NCI-H2107 treated with DMSO at 0.1 percent for 48 hours (cell line): ENCODE measurements around the gene PLEKHG3.

Source experiments
- DNase-seq: peaks from one replicate; lab custom pipeline; 2025; ENCODE audit not compliant: unreplicated experiment; lab: John Stamatoyannopoulos, UW

PLEKHG3 gene

GRCh38 chr14:64777461-64777860 is 73.2 kb downstream of the PLEKHG3 start:
- no peak for DNase-seq

- no peak for DNase-seq
These were observed 74.0 kb downstream of the PLEKHG3 start for GRCh38 chr14:64778104-64778754.

GRCh38 chr14:64779472-64779871 is 75.2 kb downstream of the PLEKHG3 start:
- no peak for DNase-seq

GRCh38 chr14:64782196-64782595 is 78.0 kb downstream of the PLEKHG3 start:
- no peak for DNase-seq

- DNase-seq = no peak
These were observed 79.8 kb downstream of the PLEKHG3 start for GRCh38 chr14:64784006-64784405.

- no peak for DNase-seq
These were observed 82.3 kb downstream of the PLEKHG3 start for GRCh38 chr14:64786296-64787149.

GRCh38 chr14:64787619-64788018 is 83.4 kb downstream of the PLEKHG3 start:
- no peak for DNase-seq

- DNase-seq = peak; percentile 46
These were observed 84.5 kb downstream of the PLEKHG3 start for GRCh38 chr14:64788706-64789105.

- DNase-seq = no peak
These were observed 85.5 kb downstream of the PLEKHG3 start for GRCh38 chr14:64789696-64790095.

GRCh38 chr14:64790478-64790877 is 86.3 kb downstream of the PLEKHG3 start:
- no peak for DNase-seq

GRCh38 chr14:64792231-64792630 is 88.0 kb downstream of the PLEKHG3 start:
- no peak for DNase-seq

GRCh38 chr14:64792871-64793560 is 88.8 kb downstream of the PLEKHG3 start:
- DNase-seq = no peak

GRCh38 chr14:64795211-64795610 is 91.0 kb downstream of the PLEKHG3 start:
- no peak for DNase-seq

GRCh38 chr14:64795921-64796320 is 91.7 kb downstream of the PLEKHG3 start:
- DNase-seq = no peak

- DNase-seq = no peak
These were observed 92.1 kb downstream of the PLEKHG3 start for GRCh38 chr14:64796369-64796768.

- no peak for DNase-seq
These were observed 95.3 kb downstream of the PLEKHG3 start for GRCh38 chr14:64799555-64799954.
